Sigmoid colon (tissue), 7 donors: ENCODE results near the gene DSTN. TPM values are rescaled to one million over a fixed set of nuclear protein-coding genes. Genes with fewer than 3 reads are reported as not detected.

Experiments
- DNase-seq: peaks from one replicate; pipeline ENCODE4 v3.0.0-alpha.2; 2019
- H3K27ac ChIP-seq, 4 donors: fragments of 200-600 bp; sonication (generic); one replicate each; pipeline ENCODE4 v1.5.1; 2016 to 2019; ENCODE audit warnings: mild to moderate bottlenecking in 1 of 4
- H3K27me3 ChIP-seq, 3 donors: fragments of 200-600 bp; sonication (generic); one replicate each; pipeline ENCODE4 v1.5.1; 2019; ENCODE audit warnings: mild to moderate bottlenecking in 1 of 3
- H3K36me3 ChIP-seq, 4 donors: fragments of 200-600 bp; sonication (generic); one replicate each; pipeline ENCODE4 v1.5.1; 2016 to 2019
- H3K4me1 ChIP-seq, 4 donors: fragments of 200-600 bp; sonication (generic); one replicate each; pipeline ENCODE4 v1.5.1; 2017 to 2019
- H3K4me3 ChIP-seq, 4 donors: fragments of 200-600 bp; sonication (generic); one replicate each; pipeline ENCODE4 v1.5.1; 2017 to 2019; ENCODE audit warnings: mild to moderate bottlenecking in 2 of 4, moderate library complexity in 1 of 4
- H3K9me3 ChIP-seq, 4 donors: fragments of 200-600 bp in 3 of 4; sonication (generic) in 3 of 4; one replicate each; pipeline versions ENCODE4 v1.5.1 to v1.6.1; 2013 to 2019
- CTCF ChIP-seq, 4 experiments: fragments of 450-650 bp in 3 of 4; fragments of 200-600 bp in 1 of 4; IDR thresholded peaks; one replicate each; pipeline ENCODE4 v1.5.1; 2016 to 2019; ENCODE audit warnings: antibody characterized with exemption in 4 of 4, mild to moderate bottlenecking in 3 of 4, moderate library complexity in 2 of 4
- EP300 ChIP-seq, 4 donors: sonication (generic); formaldehyde crosslinking; IDR thresholded peaks; one replicate each; pipeline ENCODE4 v1.6.1; 2017; ENCODE audit warnings: antibody characterized with exemption in 4 of 4
- POLR2A ChIP-seq, 2 donors: fragments of 450-650 bp; IDR thresholded peaks; one replicate each; pipeline ENCODE4 v1.6.1; 2016; ENCODE audit warnings: antibody characterized with exemption in 2 of 2, mild to moderate bottlenecking in 2 of 2, moderate library complexity in 2 of 2
- POLR2AphosphoS5 ChIP-seq, 4 donors: sonication (generic); formaldehyde crosslinking; IDR thresholded peaks; one replicate each; pipeline ENCODE4 v1.6.1; 2017; ENCODE audit warnings: antibody characterized with exemption in 4 of 4
- WGBS, 2 donors: extraction: QIAGEN DNeasy Blood & Tissue Kit; methylation state at CpG; one replicate each; pipeline ENCODE4 v1.1.7; 2013; 5-methylcytosine and 5-hydroxymethylcytosine counted together
- intact Hi-C: fragments of 100-400 bp; cut with DNase I; formaldehyde crosslinking; loops from one replicate; pipeline ENCODE4 v1.15.1; 2023
- polyA plus RNA-seq, 3 donors: library from polyadenylated mRNA; stranded (reverse); fragments of 200-250 nt; gene quantifications; one replicate each; pipeline ENCODE4 v1.2.3, GENCODE V29; 2013
- total RNA-seq, 4 donors: library from RNA; depleted of rRNA; stranded (reverse); fragments of >200 nt; gene quantifications; one replicate each; pipeline ENCODE4 v1.1.0, GENCODE V29; 2016
- donor health status: healthy with polysubstance abuse.
- donor health status: Bipolar disorder and iron deficiency.
- donor health status: healthy.

Gene DSTN
- total and polyA plus RNA-seq, 7 donors = 429 to 2,237 (median 1,872) TPM

GRCh38 chr20:17572034-17572638 lies 2.3 kb downstream of the DSTN start:
- Histone ChIP-seq H3K4me3 (peak overlapping the region; percentile 80 to 100 (median 97)), H3K4me1 (peaks cover 3 to 62% (median 51%) of the 10 kb centered on the region in 4 donors), H3K9me3 (no peaks in the 10 kb centered on the region), H3K27ac (peak overlapping the region; percentile 99 to 100 (median 100)), H3K36me3 (peaks cover 0 to 23% (median 0%) of the 10 kb centered on the region in 4 donors), H3K27me3 (no peaks in the 10 kb centered on the region)
- intact Hi-C loops = no loop called here
- 17 to 53% methylated on average over 7 of the region's 7 CpGs for WGBS, 2 donors
- no peak for DNase-seq
- TF ChIP-seq CTCF (IDR thresholded peaks at IDR 0.05) (no peak), POLR2AphosphoS5 (IDR thresholded peaks at IDR 0.05) (peak in 2 of 4 donors; percentile 16 to 36)

GRCh38 chr20:17573463-17573862 lies 3.6 kb downstream of the DSTN start:
- no peaks in the 10 kb centered on the region for H3K9me3 ChIP-seq
- H3K4me1 ChIP-seq = peaks cover 3 to 62% (median 50%) of the 10 kb centered on the region in 4 donors
- intact Hi-C loops = no loop called here
- no peak for DNase-seq
- TF ChIP-seq CTCF (IDR thresholded peaks at IDR 0.05) (no peak), POLR2A (IDR thresholded peaks at IDR 0.05) (no peak), EP300 (IDR thresholded peaks at IDR 0.05) (no peak), POLR2AphosphoS5 (IDR thresholded peaks at IDR 0.05) (no peak)
- 49 to 74% methylated on average over 3 of the region's 3 CpGs for WGBS, 2 donors
- H3K4me3 ChIP-seq = peak overlapping the region; percentile 80 to 100 (median 97)
- H3K36me3 ChIP-seq = peaks cover 0 to 23% (median 0%) of the 10 kb centered on the region in 4 donors
- no peaks in the 10 kb centered on the region for H3K27me3 ChIP-seq
- H3K27ac ChIP-seq = peak overlapping the region; percentile 99 to 100 (median 100)

- 74 to 84% methylated on average over 8 of the region's 8 CpGs for WGBS, 2 donors
- no peak for DNase-seq
- H3K4me3 ChIP-seq = peak overlapping the region in 2 of 4 donors; percentile 26 to 80
- peak overlapping the region; percentile 99 to 100 (median 100) for H3K27ac ChIP-seq
- no peaks in the 10 kb centered on the region for H3K9me3 ChIP-seq
- peaks cover 3 to 86% (median 76%) of the 10 kb centered on the region in 4 donors for H3K4me1 ChIP-seq
- H3K36me3 ChIP-seq = peaks cover 0 to 23% (median 0%) of the 10 kb centered on the region in 4 donors
- intact Hi-C loops = no loop called here
- no peaks in the 10 kb centered on the region for H3K27me3 ChIP-seq
- TF ChIP-seq POLR2AphosphoS5 (IDR thresholded peaks at IDR 0.05) (no peak), EP300 (IDR thresholded peaks at IDR 0.05) (no peak)
Measured at GRCh38 chr20:17576215-17576614, 6.3 kb downstream of the DSTN start.

- Histone ChIP-seq H3K27me3 (no peaks in the 10 kb centered on the region), H3K9me3 (no peaks in the 10 kb centered on the region), H3K27ac (peak overlapping the region in 3 of 4 donors; percentile 9 to 100 (median 99)), H3K36me3 (peaks cover 0 to 9% (median 0%) of the 10 kb centered on the region in 4 donors), H3K4me3 (no peak overlapping the region), H3K4me1 (peaks cover 0 to 95% (median 86%) of the 10 kb centered on the region in 4 donors)
- WGBS, 2 donors = 89 to 93% methylated on average over 4 of the region's 4 CpGs
- DNase-seq = no peak
- intact Hi-C loops = no loop called here
- no peak for TF ChIP-seq POLR2AphosphoS5 (IDR thresholded peaks at IDR 0.05)
Measured at GRCh38 chr20:17579369-17580039, 9.6 kb downstream of the DSTN start.

- H3K9me3 ChIP-seq = no peaks in the 10 kb centered on the region
- intact Hi-C loops = no loop called here
- H3K27ac ChIP-seq = peak overlapping the region; percentile 9 to 100 (median 77)
- no peak for DNase-seq
- H3K27me3 ChIP-seq = no peaks in the 10 kb centered on the region
- H3K4me1 ChIP-seq = peaks cover 0 to 97% (median 88%) of the 10 kb centered on the region in 4 donors
- H3K36me3 ChIP-seq = no peaks in the 10 kb centered on the region
- no peak overlapping the region for H3K4me3 ChIP-seq
- TF ChIP-seq CTCF (IDR thresholded peaks at IDR 0.05) = no peak
- TF ChIP-seq POLR2AphosphoS5 (IDR thresholded peaks at IDR 0.05) = peak in 1 of 4 donors; percentile 6
- TF ChIP-seq POLR2A (IDR thresholded peaks at IDR 0.05) = no peak
- TF ChIP-seq EP300 (IDR thresholded peaks at IDR 0.05) = no peak
- WGBS, 2 donors = 93 to 94% methylated on average over 2 of the region's 2 CpGs
Measured at GRCh38 chr20:17580895-17581294, 11.0 kb downstream of the DSTN start.
